Fibroblast of pulmonary artery (primary cell): ENCODE measurements around the gene ZNF580.

Experiments used
- DNase-seq: peaks from one replicate; pipeline ENCODE4 v3.0.0-alpha.2; 2010; ENCODE audit warnings: low read depth
- H3K4me3 ChIP-seq: replicated peaks from 2 replicates; pipeline ENCODE4 v1.5.1; 2011; ENCODE audit warnings: low read depth, mild to moderate bottlenecking, control low read depth, low read length, moderate library complexity
- CTCF ChIP-seq: IDR thresholded peaks from 2 replicates; pipeline ENCODE4 v1.5.1; 2011; ENCODE audit warnings: mild to moderate bottlenecking, control low read depth, low read length, inconsistent platforms; ENCODE audit errors: missing control alignments

The ZNF580 gene

GRCh38 chr19:55619286-55619685 lies 21.5 kb upstream of the ZNF580 start:
- no peak for TF ChIP-seq CTCF
- DNase-seq: no peak

GRCh38 chr19:55620410-55621204 lies 20.2 kb upstream of the ZNF580 start:
- no peak for TF ChIP-seq CTCF
- no peak overlapping the region for H3K4me3 ChIP-seq
- DNase-seq: no peak

More at GRCh38 chr19:55619286-55619685, 21.5 kb upstream of the ZNF580 start:
- no peak overlapping the region for H3K4me3 ChIP-seq

- no peak overlapping the region for H3K4me3 ChIP-seq
- TF ChIP-seq CTCF: no peak
- DNase-seq: no peak
These were observed 19.6 kb upstream of the ZNF580 start for GRCh38 chr19:55621205-55621672.

GRCh38 chr19:55621673-55622231 lies 19.1 kb upstream of the ZNF580 start:
- no peak for DNase-seq
- no peak overlapping the region for H3K4me3 ChIP-seq
- no peak for TF ChIP-seq CTCF

- no peak for TF ChIP-seq CTCF
- H3K4me3 ChIP-seq: no peak overlapping the region
- DNase-seq: no peak
These were observed 18.4 kb upstream of the ZNF580 start for GRCh38 chr19:55622242-55622969.

GRCh38 chr19:55623130-55623529 lies 17.7 kb upstream of the ZNF580 start:
- DNase-seq: no peak
- H3K4me3 ChIP-seq: no peak overlapping the region
- no peak for TF ChIP-seq CTCF
